Stimulated activated CD8-positive, alpha-beta memory T cell treated with anti-CD3 and anti-CD28 coated beads, Interleukin-7, amount 100 ng/mL, for 4 hours (primary cell): ENCODE data around the gene STMN1.
"Not testable (repeated sequence)": the region's sequence is repeated elsewhere in the genome, so short reads cannot be mapped to it uniquely, and the experiment has no call there.

Source experiments
- DNase-seq, 2 donors: peaks; one replicate each; pipeline ENCODE4 v3.0.0-alpha.2; 2020; ENCODE audit warnings: low read depth in 2 of 2

Gene STMN1

DNA sequence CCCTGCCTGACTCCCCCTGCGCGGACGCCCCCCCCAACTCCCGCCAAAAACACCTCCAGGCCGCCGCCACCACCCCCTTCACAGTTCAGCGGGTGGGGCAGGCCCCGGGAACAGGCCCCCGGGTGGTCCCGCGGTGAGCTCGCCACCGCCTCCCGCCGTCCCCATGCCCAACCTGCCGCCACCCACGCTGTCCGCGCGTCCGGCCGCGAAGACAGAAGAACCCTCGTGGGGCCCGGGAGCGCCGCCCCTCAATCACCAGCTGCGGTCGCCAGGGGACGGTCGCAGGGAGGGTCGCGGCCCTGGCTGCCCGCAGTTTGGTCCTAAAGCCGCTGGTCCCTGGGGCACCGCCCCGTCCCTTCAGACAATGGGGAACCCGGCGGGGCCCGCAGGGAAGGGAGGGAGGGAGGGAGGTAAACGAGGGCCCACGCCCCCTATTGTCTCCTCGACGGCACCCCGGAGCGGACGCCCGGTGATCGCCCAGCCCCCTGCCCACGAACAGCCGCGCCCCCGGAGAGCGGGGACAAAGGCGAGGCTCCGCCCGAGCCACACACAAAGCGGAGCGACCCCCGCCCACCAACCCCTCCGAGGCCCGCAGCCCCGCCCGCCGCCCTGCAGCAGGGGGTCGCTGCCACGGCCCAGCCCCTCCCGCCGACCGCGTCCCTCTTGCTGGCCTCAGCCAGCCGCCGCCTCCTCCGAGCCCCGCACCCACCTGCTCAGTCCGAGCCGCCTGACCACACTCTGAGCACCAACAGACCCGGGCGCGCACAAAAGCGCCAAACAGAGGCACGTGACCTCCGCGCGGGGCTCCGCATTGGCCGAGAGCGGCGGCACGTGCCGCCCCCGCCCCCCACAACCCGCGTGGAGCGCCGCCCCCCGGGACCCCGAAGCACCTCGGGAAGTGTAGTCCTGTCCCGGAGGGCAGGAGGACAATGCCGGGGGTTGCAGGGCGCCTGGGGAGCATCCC lies at the start of gene STMN1:
Gene STMN1 (minus strand): TSS at position 740 of the 964 bp plus-strand sequence. CDS start 1,743 bp downstream, outside the sequence.
- DNase-seq: peak; percentile 74 to 86

DNA sequence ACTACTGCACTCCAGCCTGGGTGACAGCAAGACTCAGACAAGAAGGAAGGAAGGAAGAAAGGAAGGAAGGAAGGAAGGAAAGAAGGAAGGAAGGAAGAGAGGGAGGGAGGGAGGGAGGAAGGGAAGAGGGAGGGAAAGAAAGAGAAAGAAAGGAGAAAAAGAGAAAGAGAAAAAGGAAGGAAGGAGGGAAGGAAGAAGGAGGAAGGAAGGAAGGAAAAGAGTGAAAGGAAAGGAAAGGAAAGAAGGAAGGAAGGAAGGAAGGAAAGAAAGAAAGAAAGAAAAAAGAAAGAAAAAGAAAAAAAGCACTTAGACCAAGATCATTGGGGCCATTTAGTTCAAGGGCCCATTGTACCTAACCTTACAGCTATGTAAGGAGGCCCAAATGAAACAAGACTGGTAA lies 49.3 kb upstream of the STMN1 start:
- no peak for DNase-seq

DNA sequence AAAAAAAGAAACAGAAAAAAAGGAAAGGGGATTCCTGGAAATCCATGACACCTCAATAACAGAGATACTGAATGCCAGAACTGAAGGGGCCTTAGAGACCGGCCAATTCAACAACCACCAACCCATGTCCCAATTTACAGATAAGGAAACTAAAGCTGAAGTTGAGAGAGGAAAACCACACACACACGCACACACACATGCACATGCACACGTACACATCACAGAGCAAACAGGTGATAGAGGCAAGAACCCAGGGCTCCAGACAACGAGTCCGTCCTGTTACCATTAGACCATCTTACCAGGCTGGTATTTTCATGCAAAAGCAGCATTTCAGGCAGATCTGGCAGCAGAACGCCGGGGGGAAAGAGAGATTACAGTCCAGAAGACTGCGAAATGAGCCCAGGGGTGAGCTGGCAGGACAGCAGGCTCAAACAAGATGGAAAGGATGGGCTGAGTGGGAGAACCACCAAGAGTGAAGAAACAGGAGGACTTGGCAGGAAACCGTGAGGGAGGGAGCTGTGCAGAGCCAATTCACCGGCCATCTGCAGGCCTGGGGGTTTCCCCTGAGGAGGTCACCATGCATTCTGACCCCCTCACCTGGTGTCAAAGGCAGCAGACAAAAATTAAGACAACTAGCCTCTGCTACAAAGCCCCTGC lies 48.2 kb upstream of the STMN1 start:
- DNase-seq: no peak

DNA sequence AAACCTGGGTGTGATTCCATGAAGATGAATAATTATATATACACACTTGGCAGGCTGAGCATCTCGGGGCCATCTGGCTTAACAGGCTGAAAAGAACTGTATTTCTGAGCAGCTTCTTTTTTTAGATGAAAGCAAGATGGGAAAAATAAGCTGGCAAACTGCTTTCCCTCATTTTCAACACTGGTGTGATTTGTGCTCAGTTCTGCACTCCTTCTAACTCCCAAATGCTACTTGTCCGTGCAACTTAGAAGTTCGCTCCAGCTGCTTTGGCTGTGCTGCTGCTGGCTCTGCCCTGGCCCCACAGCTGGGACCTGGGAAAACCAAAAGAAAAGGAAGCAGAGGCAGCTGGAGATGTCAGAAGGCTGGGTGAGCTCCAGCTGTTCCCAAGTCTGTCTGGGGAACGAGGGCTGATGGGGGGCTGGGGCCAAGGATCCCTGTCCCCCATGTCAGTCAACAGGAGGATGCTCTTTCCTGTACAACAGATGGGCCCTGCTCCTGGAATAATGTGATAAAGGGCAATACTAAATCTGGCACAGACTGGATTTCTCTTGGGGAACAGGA lies 46.7 kb upstream of the STMN1 start:
- no peak for DNase-seq

DNA sequence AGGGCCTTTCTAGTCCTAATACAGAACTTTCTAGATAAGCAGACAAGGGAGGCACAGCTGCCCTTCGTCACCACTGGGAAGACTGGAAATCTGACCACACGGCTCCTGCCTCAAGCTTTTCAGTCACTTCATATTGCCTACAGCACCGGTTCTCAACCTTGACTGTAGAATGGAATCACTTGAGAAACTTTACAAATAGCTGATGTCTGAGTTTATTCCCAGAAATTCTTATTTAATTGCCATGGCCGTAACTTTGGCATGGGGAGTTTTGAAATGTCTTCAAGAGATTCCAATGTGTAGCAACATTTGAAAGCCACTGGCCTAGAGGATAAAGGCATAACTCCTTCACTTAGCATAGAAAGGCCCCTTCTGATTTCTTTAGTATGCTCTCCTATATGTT lies 42.4 kb upstream of the STMN1 start:
- DNase-seq: no peak

DNA sequence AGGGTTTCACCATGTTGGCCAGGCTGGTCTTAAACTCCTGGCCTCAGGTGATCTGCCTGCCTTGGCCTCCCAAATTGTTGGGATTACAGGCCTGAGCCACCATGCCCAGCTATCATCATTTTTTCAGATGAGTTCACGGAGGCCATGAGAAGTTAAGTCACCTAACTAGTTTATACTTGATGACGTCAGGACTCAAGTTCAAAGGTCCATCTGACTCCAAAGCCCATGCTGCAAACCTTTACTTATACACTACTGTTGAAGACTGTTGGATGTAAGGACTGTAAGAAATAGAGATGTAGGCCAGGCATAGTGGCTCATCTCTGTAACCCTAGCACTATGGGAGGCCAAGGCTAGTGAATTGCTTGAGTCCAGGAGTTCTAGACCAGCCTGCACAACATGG lies 40.8 kb upstream of the STMN1 start:
- no peak for DNase-seq

DNA sequence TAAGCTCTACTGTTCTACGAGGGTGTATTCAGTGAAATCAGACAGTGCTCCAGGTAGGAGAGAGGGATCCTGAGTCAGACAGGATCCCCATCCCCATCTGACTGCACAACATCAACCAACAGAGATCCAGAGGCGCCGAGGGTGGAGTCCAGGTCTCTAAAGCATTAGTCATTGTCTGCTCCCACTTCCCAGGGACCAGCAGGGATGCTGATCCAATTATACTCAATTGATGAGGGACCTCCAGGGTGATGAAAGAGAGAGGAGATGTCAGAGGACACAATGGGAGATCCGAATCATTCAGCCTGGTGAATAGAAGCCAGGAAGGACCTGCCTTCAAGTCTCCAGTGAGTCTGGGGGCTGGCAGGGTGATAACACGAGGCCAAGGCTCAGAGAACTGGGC lies 39.5 kb upstream of the STMN1 start:
- DNase-seq: no peak

DNA sequence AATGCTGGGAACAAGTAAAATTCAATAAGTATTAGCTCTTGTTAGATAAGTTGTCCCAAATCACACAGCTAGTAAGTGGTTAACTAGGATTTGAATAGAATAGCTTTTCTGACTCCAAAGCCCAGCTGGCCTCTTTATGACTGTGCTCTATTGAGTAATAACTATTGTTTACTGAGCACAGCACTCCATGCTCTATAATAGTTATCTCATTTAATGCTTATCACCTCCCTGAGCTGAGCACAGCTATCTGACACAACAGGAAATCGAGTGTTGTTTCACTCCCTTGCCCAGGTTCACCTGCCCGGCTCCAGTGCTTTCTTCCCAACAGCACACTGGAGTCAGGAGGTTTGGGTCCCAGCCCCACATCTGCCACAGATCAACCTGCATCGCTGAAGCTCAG lies 38.8 kb upstream of the STMN1 start:
- no peak for DNase-seq

DNA sequence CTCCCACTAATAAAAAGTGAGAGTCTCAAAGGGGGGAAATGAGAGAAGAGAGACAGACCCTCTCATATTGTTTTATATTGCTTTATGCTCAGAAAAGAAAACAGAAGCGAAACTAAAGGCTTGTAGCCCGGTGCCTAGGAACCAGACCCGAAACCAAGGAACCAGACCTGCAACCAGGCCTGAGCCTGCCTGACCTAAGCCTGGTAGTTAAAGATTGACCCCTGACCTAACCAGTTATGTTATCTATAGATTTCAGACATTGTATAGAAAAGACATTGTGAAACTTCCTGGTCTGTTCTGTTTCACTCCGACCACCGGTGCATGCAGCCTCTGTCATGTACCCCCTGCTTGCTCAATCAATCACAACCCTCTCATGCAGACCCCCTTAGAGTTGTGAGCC lies 37.3 kb upstream of the STMN1 start:
- not testable (repeated sequence) for DNase-seq

DNA sequence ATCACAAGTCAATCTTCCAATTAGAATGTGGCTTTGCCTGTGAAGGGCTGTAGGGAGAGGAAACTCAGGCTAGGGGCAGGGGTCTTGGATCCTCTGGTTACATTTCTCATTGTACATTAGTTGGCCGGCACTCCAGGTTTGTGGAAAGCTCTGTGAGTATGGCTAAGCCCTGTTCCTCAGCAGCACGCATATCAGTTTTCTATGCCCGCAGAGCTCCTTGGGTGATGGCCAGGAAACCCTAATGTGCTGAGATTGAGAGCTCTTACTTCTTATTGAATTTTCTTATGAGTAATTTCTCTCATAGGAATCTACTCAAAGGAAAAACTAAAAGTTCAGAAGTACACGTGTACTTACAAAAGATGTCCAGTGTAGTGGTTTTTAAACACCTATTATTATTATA lies 30.7 kb upstream of the STMN1 start:
- DNase-seq: no peak

DNA sequence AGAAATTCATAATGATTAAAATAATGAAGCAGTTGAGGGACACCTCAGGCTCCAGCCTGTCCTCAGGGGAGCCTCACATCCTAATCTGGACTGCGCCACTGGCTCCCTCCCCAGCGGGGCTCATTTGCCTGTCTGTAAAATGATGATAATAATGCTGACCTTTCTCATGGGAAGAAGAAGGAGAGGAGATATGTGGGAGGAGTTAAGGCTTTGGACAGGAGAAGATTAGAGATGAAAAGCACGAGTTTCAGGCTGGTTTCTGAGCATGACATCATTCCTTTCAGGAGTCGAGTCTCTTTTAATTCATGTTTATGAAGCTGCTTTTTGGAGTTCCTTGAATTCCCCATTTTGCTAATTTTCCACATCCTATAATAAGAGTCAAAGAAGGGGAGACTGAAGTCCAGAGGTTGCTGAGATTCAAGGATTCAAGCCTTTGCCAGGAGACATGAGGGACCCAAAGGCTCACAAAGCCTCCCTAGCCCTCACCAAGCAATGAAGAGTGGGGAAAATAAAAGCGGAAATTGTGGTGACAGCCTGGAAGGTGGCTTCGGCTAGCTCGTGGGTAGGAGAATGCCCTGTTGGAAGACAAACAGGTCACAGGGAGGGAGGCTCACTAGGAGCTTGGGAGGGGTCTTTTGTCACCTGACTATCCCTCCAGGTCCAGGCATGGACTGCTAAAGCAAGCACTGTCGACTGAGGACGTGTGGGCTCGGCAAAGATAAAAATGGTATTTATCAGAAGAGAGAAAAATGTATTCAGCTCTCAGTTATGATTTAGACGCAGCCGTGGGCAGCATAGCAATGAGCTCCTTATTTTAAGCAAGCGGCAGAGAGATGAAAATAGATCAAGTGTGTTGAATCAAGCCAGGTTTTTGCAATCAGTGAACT lies 27.5 kb upstream of the STMN1 start:
- no peak for DNase-seq

DNA sequence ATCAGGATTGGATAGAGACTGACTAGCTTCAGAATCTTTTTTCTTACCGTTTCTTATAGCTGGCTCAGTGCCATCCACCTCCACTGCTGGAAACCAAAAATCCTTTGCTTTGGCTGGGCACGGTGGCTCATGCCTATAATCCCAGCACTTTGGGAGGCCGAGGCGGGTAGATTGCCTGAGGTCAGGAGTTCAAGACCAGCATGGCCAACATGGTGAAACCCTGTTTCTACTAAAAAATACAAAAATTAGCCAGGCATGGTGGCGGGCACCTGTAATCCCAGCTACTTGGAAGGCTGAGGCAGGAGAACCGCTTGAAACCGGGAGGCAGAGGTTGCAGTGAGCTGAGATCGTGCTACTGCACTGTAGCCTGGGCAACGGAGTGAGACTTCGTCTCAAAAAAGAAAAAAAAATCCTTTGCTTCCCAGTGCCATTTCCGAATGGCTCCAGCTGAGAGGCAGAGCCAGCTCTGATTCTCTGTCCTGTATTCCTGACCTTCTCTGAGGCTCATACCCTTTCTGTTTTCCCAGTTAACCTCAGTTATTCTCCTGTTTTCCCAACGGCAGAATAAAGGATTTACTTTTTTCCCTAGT lies 26.7 kb upstream of the STMN1 start:
- DNase-seq: not testable (repeated sequence)

DNA sequence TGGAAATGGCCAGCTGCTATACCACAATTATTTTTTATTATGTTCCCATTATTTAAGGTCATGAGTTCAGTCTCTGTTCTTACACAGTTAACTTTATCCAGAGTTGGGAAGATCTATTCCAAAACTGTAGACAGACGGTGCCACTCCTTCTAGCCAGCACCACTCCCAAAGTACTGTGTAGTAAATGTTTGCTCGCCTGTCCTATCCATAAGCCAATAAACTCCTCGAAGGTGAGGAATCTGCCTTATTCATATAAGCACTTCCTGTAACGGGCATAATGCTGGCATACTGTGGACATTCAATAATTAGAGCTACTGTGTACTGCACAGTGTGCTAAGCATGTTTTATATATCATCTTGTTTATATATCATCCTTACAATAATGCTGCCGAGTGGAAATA lies 26.1 kb upstream of the STMN1 start:
- no peak for DNase-seq

DNA sequence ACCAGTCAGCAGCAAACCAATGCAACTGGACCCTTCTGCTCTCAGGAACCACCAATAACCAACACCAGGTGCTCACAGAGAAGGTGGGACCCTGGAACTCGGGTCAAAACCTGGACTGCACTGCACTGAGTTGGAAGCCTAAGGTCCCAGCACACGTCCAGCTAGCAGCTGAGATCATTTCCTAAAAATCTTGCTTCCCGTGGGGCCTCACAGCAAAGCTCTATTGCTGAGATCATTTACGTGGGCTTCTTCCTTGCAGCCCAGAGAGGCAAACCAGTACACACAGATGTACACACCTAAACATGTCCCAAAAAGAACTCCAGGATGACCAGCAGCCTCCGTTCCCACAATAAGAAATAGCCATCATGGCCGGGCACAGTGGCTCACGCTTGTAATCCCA lies 22.8 kb upstream of the STMN1 start:
- no peak for DNase-seq

DNA sequence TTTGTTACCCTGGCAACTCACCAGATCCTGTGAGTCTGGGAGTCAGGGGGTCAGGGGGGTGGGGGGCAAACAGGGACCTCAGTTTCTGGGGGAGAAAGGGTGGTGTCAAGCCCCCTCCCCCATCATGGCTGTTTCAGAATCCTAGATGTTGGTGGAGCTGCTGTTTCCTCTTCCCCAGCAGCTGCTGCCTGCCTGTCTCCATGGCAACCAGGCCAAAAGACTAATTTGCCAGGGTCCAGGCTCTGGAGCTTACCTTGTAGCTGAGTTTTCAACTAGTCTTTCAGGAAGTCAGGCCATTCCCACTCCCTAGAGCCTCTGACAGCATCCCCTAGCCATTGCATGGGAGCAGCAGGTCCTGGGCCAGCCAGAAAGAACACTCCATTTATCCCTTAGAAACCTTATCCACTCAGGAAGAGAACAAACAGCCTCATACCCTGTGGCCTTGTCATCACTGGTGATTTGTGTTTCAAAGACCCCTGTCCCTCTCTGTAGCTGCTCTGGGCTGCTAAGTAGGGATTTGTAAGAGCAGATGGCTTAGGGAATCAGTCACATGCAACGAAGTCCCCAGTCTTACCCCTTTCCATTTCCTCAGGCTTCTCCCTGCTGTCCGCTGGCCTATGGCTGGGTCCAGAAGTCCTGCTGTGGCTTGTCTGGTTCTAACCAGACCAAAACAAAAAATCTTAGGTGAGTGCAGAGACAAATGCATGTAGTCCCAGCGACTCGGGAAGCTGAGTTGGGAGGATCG lies 21.5 kb upstream of the STMN1 start:
- DNase-seq: no peak

DNA sequence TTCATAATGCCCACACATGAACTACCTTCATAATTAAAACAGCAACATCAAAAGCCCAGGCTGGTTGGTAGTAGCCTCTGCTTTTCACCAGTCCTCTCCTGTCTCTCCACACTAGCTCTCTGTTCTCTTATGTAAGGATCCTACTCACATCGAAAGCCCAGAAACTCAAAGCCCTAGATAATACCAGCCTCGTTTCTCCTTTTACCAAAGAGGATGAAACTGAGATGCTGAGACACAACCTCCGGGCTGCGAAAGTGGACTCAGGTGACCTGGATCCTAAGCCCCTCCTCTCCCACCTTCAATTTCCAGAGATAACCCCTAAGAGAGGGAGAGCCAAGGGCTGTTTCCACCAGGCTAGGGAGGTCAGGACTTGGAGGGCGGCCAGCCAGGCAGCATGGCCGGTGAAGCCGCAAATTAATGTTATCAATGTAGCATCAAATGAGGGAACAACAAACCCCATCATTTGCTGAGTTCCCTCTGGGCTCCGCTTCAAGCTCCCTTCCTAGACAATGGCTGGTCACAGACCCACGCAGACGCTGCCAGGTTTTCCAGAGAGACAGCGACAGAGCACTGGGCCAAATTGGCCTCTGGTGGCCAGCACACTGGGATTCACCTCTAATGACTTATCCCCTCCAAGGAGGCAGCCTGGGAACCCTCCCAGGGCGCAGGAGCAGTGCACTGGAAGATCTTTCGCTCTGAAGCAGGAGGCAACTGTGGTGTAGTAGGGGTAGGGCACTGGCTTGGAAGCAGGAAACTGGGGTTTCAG lies 20.7 kb upstream of the STMN1 start:
- no peak for DNase-seq

DNA sequence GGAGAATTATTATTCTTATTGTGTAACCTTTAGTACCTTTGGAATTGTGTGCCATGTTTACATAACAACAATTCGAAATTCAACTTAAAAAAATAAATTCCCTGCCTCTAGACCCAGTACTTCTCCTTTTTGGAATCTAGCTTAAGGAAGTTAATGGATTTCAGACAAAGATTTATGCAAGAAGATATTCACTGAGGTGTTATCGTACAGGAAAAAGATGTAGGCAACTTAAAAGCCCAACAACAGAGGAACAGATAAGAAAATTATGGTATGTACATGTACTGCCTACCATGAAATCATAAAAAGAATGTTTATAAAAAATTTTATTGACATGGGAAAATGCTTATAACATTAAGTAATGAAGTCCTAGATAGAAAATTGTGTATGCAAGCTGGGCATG lies 18.2 kb upstream of the STMN1 start:
- no peak for DNase-seq

DNA sequence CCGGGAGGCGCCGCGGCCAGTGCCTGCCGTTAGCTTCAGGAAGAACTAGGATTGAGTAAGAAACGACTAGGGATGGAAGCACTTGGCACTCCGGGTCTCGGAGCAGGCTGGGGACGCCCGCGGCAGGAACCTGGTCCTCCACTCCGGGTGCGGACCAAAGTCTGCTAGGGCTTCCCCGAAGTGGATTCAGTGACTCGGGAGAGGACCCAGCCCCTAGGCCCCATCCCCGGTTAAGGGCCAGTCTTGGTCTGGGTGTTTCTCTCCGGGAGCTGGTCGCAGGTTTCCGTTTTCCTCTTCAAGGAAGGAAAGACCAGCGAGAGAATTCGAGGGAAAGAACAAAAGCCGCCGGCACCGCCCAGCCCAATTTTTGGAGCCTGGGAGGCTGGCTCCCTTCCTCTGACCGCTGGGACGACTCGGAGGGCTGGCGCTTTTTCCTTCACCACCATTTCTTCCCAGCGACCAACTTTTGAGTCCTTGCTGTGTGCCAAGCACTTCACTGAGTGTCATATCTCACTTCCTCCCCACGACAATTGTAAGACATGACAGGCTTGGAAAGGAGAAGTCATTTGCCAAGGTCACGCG lies 16.8 kb upstream of the STMN1 start:
- DNase-seq: no peak
